PC-3 (cell line): Measurements from ENCODE around the gene NKD1. TPM values are rescaled to one million over a fixed set of nuclear protein-coding genes. Genes with fewer than 3 reads are reported as not detected.

Experiments used
- ATAC-seq: fragments of 200-7000 bp; cut with Tn5 transposase; 2 replicates; pipeline ENCODE4 v1.9.1; 2020; ENCODE audit warnings: mild to moderate bottlenecking, moderate library complexity
- BruUV-seq: library from RNA; stranded (reverse); fragments of 400-500 nt; replicated peaks from 2 replicates; lab custom pipeline; 2021; lab: Mats Ljungman, UMichigan
- CTCF ChIA-PET: fragments of 300-600 bp; sonication (Branson Sonifier 250); formaldehyde crosslinking; loops from one replicate; lab custom pipeline; 2022; ENCODE audit warnings: antibody characterized with exemption; lab: Charles Lee
- POLR2A ChIA-PET: fragments of 300-600 bp; sonication (Branson Sonifier 250); formaldehyde crosslinking; loops from one replicate; lab custom pipeline; 2022; ENCODE audit warnings: antibody characterized with exemption; ENCODE audit not compliant: unreplicated experiment; lab: Charles Lee
- DNase-seq: peaks from one replicate; pipeline ENCODE4 v3.0.0-alpha.2; 2015
- H2AFZ ChIP-seq: fragments of 300-600 bp; sonication (generic); 2 replicates; pipeline ENCODE4 v1.6.0; 2016; ENCODE audit warnings: antibody characterized with exemption, low read length
- H3F3A ChIP-seq: fragments of 300-600 bp; sonication (generic); one replicate; pipeline ENCODE4 v1.6.0; 2017; ENCODE audit warnings: antibody characterized with exemption, low read length, control low read depth, mild to moderate bottlenecking; ENCODE audit not compliant: unreplicated experiment
- H3K27ac ChIP-seq: fragments of 300-600 bp; sonication (generic); 2 replicates; pipeline ENCODE4 v1.5.1; 2016; ENCODE audit warnings: mild to moderate bottlenecking, low read length
- H3K27me3 ChIP-seq: fragments of 300-600 bp; sonication (generic); 2 replicates; pipeline ENCODE4 v1.6.1; 2016; ENCODE audit warnings: low read length, mixed read lengths
- H3K36me3 ChIP-seq: fragments of 300-600 bp; sonication (generic); 2 replicates; pipeline ENCODE4 v1.6.1; 2016; ENCODE audit warnings: low read depth, mixed run types, low read length, mixed read lengths
- H3K4me1 ChIP-seq: fragments of 300-600 bp; sonication (generic); 2 replicates; pipeline ENCODE4 v1.5.1; 2016; ENCODE audit warnings: low read length; ENCODE audit not compliant: insufficient read depth
- H3K4me2 ChIP-seq: fragments of 300-600 bp; sonication (generic); 2 replicates; pipeline ENCODE4 v1.6.0; 2016; ENCODE audit warnings: low read length
- H3K4me3 ChIP-seq: fragments of 300-600 bp; sonication (generic); 2 replicates; pipeline ENCODE4 v1.5.1; 2016; ENCODE audit warnings: mild to moderate bottlenecking, low read length, mixed read lengths
- H3K79me2 ChIP-seq: fragments of 300-600 bp; sonication (generic); 2 replicates; pipeline ENCODE4 v1.6.1; 2017; ENCODE audit warnings: low read length, mixed read lengths
- H3K9ac ChIP-seq: fragments of 300-600 bp; sonication (generic); 2 replicates; pipeline ENCODE4 v1.6.0; 2016; ENCODE audit warnings: mild to moderate bottlenecking, low read length
- H3K9me2 ChIP-seq: fragments of 300-600 bp; sonication (generic); replicated peaks from 2 replicates; pipeline ENCODE4 v1.6.1; 2016; ENCODE audit warnings: mixed run types, low read length, mixed read lengths
- H3K9me3 ChIP-seq: fragments of 300-600 bp; sonication (generic); 2 replicates; pipeline ENCODE4 v1.6.1; 2016; ENCODE audit warnings: low read length, mixed read lengths
- H4K20me1 ChIP-seq: fragments of 300-600 bp; sonication (generic); 2 replicates; pipeline ENCODE4 v1.6.1; 2016; ENCODE audit warnings: low read length, mixed read lengths
- CTCF ChIP-seq: fragments of 300-600 bp; sonication (generic); conservative IDR thresholded peaks from 2 replicates; pipeline ENCODE4 v1.5.1; 2017; ENCODE audit warnings: antibody characterized with exemption, low read depth, mild to moderate bottlenecking, low read length
- EZH2 ChIP-seq: fragments of 300-600 bp; sonication (generic); IDR thresholded peaks from one replicate; pipeline ENCODE4 v1.6.1; 2017; ENCODE audit warnings: antibody characterized with exemption, mild to moderate bottlenecking, low read length; ENCODE audit not compliant: unreplicated experiment
- EZH2phosphoT487 ChIP-seq: fragments of 300-600 bp; sonication (generic); IDR thresholded peaks from 2 replicates; pipeline ENCODE4 v1.6.1; 2018; ENCODE audit warnings: mild to moderate bottlenecking, antibody characterized with exemption, low read length, borderline replicate concordance
- intact Hi-C: fragments of 100-400 bp; cut with micrococcal nuclease; formaldehyde crosslinking; loops from 2 replicates; pipeline ENCODE4 v1.9.0; 2023
- total RNA-seq: library from RNA; depleted of rRNA; stranded (reverse); fragments of >200 nt; gene quantifications from 2 replicates; pipeline ENCODE4 v1.2.3, GENCODE V29; 2014

Gene NKD1
- total RNA-seq, 1 experiment from 2014 or later = 0.07 TPM

GRCh38 chr16:50593410-50594150, 45.4 kb downstream of the NKD1 start:
- no peaks in the 10 kb centered on the region for H3K9me3 ChIP-seq
- TF ChIP-seq EZH2phosphoT487 (no peak), EZH2 (no peak), CTCF (no peak)
- H3K36me3 ChIP-seq = no peaks in the 10 kb centered on the region
- no peak overlapping the region for H3K27ac ChIP-seq
- H3K4me3 ChIP-seq = no peak overlapping the region
- intact Hi-C loops = no loop called here
- H2AFZ ChIP-seq = no peak overlapping the region
- DNase-seq = no peak
- ATAC-seq = no peak
- ChIA-PET POLR2A (no interaction called here), CTCF (no interaction called here)
- no TSS peak for BruUV-seq
- no peak overlapping the region for H3K9ac ChIP-seq
- no peaks in the 10 kb centered on the region for H3F3A ChIP-seq
- H3K79me2 ChIP-seq = no peaks in the 10 kb centered on the region
- no peaks in the 10 kb centered on the region for H3K27me3 ChIP-seq
- no peaks in the 10 kb centered on the region for H3K9me2 ChIP-seq
- H3K4me1 ChIP-seq = no peaks in the 10 kb centered on the region
- H3K4me2 ChIP-seq = no peak overlapping the region
- H4K20me1 ChIP-seq = no peaks in the 10 kb centered on the region

DNA sequence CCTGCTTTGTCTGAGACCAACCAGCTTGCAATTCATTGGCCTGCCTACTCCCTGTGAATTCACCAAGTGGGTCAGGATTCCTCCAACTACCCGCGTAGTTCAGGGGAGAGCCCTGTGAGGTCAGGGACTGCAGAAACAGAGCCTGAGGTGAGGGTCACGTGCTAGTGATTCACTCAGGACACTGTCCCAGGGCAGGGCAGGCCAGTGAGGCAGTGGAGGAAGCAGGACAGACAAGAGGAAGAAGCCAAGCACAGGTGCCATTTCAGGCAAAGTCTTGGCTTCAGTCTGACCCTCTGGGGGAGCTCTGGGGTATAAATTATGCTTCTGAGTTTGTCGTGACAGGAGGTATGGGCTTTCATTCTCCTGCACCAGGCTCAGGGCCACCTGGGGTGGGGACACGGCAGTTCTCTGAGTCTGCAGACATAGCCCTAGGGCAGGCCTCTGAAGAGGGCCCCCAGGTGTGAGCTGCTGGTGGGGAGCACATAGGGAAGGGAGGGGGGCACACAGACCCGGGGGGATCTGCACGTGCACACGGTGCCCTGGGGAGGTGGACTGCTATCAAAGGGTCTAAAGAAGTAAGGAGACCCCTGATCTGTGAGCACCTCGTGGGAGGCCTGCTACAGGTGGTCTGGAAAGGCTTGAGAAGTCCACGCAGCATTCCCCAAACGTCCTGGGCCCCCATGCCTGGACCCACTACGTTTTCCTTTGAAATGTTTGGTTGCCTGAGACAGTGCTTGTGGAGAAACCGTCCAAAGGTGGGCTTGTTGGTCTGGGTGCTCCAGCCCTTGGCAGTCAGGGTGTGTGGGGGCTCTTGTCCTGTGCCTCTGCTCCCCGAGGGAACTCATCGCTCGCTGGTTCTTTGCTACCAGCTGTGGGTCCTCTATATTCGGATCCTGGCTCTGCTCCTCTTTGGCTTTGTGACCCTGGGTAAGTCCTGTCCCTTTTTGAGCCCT, 46.4 kb downstream of the NKD1 start:
- no peaks in the 10 kb centered on the region for H3K9me2 ChIP-seq
- no peak overlapping the region for H3K27ac ChIP-seq
- H3K9me3 ChIP-seq = no peaks in the 10 kb centered on the region
- no peak overlapping the region for H3K4me3 ChIP-seq
- BruUV-seq = no TSS peak
- TF ChIP-seq EZH2 = no peak
- no peak for TF ChIP-seq EZH2phosphoT487
- no peak for TF ChIP-seq CTCF
- H4K20me1 ChIP-seq = no peaks in the 10 kb centered on the region
- CTCF ChIA-PET = no interaction called here
- POLR2A ChIA-PET = no interaction called here
- H3K36me3 ChIP-seq = no peaks in the 10 kb centered on the region
- H3K27me3 ChIP-seq = no peaks in the 10 kb centered on the region
- no peak overlapping the region for H2AFZ ChIP-seq
- ATAC-seq (no peak), DNase-seq (no peak)
- intact Hi-C loops = no loop called here
- no peaks in the 10 kb centered on the region for H3K4me1 ChIP-seq
- no peaks in the 10 kb centered on the region for H3F3A ChIP-seq
- no peaks in the 10 kb centered on the region for H3K79me2 ChIP-seq
- no peak overlapping the region for H3K9ac ChIP-seq
- no peak overlapping the region for H3K4me2 ChIP-seq
